ENCODE measurements around the gene WNT6.

DNA sequence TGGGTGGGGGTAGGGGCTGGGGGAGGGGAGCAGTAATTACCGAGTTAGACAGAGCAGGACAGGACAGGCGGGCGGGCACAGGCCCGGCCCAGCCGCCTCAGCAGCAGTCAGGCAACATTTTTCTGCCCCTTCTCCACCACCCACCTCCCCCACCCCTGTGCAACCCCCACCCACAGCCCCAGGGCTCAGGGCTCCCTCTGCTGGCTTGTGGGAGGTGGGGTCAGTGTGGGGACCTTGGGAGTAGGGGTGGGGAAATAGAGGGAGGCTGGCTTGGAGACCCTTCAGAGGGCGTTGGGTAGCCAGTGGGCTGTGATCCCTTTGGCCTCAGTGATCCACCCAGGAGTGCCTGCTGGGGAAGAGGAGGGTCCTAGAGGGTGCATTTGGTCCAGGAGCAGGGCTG lies 6.4 kb downstream of the WNT6 start:
- TF ChIP-seq, protein P1, sequence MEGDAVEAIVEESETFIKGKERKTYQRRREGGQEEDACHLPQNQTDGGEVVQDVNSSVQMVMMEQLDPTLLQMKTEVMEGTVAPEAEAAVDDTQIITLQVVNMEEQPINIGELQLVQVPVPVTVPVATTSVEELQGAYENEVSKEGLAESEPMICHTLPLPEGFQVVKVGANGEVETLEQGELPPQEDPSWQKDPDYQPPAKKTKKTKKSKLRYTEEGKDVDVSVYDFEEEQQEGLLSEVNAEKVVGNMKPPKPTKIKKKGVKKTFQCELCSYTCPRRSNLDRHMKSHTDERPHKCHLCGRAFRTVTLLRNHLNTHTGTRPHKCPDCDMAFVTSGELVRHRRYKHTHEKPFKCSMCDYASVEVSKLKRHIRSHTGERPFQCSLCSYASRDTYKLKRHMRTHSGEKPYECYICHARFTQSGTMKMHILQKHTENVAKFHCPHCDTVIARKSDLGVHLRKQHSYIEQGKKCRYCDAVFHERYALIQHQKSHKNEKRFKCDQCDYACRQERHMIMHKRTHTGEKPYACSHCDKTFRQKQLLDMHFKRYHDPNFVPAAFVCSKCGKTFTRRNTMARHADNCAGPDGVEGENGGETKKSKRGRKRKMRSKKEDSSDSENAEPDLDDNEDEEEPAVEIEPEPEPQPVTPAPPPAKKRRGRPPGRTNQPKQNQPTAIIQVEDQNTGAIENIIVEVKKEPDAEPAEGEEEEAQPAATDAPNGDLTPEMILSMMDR (IDR thresholded peaks at IDR 0.05) = no peak
- no peak for TF ChIP-seq POLR2AphosphoS5 (IDR thresholded peaks at IDR 0.05; ENCODE audit: low read depth, low read length)
- no peak for TF ChIP-seq TCF7L2 (IDR thresholded peaks at IDR 0.05; ENCODE audit: low read depth, low read length)
- TF ChIP-seq, protein P2, sequence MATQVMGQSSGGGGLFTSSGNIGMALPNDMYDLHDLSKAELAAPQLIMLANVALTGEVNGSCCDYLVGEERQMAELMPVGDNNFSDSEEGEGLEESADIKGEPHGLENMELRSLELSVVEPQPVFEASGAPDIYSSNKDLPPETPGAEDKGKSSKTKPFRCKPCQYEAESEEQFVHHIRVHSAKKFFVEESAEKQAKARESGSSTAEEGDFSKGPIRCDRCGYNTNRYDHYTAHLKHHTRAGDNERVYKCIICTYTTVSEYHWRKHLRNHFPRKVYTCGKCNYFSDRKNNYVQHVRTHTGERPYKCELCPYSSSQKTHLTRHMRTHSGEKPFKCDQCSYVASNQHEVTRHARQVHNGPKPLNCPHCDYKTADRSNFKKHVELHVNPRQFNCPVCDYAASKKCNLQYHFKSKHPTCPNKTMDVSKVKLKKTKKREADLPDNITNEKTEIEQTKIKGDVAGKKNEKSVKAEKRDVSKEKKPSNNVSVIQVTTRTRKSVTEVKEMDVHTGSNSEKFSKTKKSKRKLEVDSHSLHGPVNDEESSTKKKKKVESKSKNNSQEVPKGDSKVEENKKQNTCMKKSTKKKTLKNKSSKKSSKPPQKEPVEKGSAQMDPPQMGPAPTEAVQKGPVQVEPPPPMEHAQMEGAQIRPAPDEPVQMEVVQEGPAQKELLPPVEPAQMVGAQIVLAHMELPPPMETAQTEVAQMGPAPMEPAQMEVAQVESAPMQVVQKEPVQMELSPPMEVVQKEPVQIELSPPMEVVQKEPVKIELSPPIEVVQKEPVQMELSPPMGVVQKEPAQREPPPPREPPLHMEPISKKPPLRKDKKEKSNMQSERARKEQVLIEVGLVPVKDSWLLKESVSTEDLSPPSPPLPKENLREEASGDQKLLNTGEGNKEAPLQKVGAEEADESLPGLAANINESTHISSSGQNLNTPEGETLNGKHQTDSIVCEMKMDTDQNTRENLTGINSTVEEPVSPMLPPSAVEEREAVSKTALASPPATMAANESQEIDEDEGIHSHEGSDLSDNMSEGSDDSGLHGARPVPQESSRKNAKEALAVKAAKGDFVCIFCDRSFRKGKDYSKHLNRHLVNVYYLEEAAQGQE (IDR thresholded peaks at IDR 0.05; ENCODE audit: insufficient read depth in 1 of 2, low read depth in 2 of 2, low read length in 1 of 2) = no peak
